H1 (cell line): Measurements from ENCODE around the gene CNR2. TPM values are rescaled to one million over a fixed set of nuclear protein-coding genes. Genes with fewer than 3 reads are reported as not detected.
A peak's percentile ranks its signal among the peaks of the same experiment; 100 is the strongest.

Experiments used
- ATF2 ChIP-seq: IDR thresholded peaks from 2 replicates; pipeline ENCODE4 v1.6.1; 2012; ENCODE audit warnings: low read length, inconsistent platforms
- CHD7 ChIP-seq: fragments of 300-600 bp; sonication (generic); IDR thresholded peaks from 2 replicates; pipeline ENCODE4 v1.7.1; 2012; ENCODE audit warnings: low read length, moderate library complexity, mild to moderate bottlenecking, inconsistent platforms; ENCODE audit not compliant: insufficient replicate concordance
- GABPA ChIP-seq: IDR thresholded peaks from 2 replicates; pipeline ENCODE4 v1.6.1; 2011; ENCODE audit warnings: mild to moderate bottlenecking, low read length, moderate library complexity, borderline replicate concordance; ENCODE audit not compliant: insufficient read depth
- GTF2F1 ChIP-seq: IDR thresholded peaks from 2 replicates; pipeline ENCODE4 v1.6.1; 2012; ENCODE audit warnings: low read depth, low read length, improper control_type of control experiment, borderline replicate concordance
- RFX5 ChIP-seq: IDR thresholded peaks from 2 replicates; pipeline ENCODE4 v1.6.1; 2011; ENCODE audit warnings: low read depth, low read length, improper control_type of control experiment, borderline replicate concordance
- SIN3A ChIP-seq, 2 experiments: IDR thresholded peaks in 1 of 2; conservative IDR thresholded peaks in 1 of 2; 2 replicates each; pipeline ENCODE4 v1.6.1; 2011 to 2012; ENCODE audit warnings: low read length in 2 of 2, improper control_type of control experiment in 1 of 2, low read depth in 1 of 2, mild to moderate bottlenecking in 1 of 2
- USF2 ChIP-seq: IDR thresholded peaks from 2 replicates; pipeline ENCODE4 v1.6.1; 2011; ENCODE audit warnings: low read length, improper control_type of control experiment
- polyA plus RNA-seq, 7 experiments: library from polyadenylated mRNA; depleted of rRNA in 3 of 7; stranded (reverse) in 5 of 7; unstranded in 2 of 7; fragments of >200 nt in 5 of 7; fragments of 200-250 nt in 2 of 7; gene quantifications; 1 replicate in 5 of 7; 2 replicates in 1 of 7; 4 replicates in 1 of 7; pipeline versions ENCODE4 v1.2.1 to v1.2.3, GENCODE V29; 2011 to 2013; ENCODE audit warnings: missing spikeins in 2 of 7, mixed read lengths in 2 of 7
- total RNA-seq: library from RNA; stranded (reverse); fragmentation: NEBNext Ultra II Directional; extraction: Animal tissue kit (Norgen Biotek cat#: 25700); gene quantifications from 2 replicates; pipeline ENCODE4 v1.2.1, GENCODE V29; 2021

The CNR2 gene
- total and polyA plus RNA-seq, 2 of the 8 experiments (the other 6 are each of a cell fraction or from before 2014, with no cell fraction given), result not detected

GRCh38 chr1:23867895-23868556, 45.1 kb downstream of the CNR2 start, which contains the start of gene FUCA1 (continued):
- no peak for TF ChIP-seq ATF2
- TF ChIP-seq CHD7, result no peak
- TF ChIP-seq USF2, result no peak
- no peak for TF ChIP-seq GTF2F1
- TF ChIP-seq RFX5, result no peak
- no peak for TF ChIP-seq GABPA
- peak; percentile 40 to 75; a peak in 2 of 4 replicates for TF ChIP-seq SIN3A (conservative IDR thresholded peaks at IDR 0.05 in 1 of 2, IDR thresholded peaks at IDR 0.05 in 1 of 2; ENCODE audit: low read depth in 1 of 2, low read length in 2 of 2)
